ENCODE data around the gene MAMLD1.

MAMLD1 gene

DNA sequence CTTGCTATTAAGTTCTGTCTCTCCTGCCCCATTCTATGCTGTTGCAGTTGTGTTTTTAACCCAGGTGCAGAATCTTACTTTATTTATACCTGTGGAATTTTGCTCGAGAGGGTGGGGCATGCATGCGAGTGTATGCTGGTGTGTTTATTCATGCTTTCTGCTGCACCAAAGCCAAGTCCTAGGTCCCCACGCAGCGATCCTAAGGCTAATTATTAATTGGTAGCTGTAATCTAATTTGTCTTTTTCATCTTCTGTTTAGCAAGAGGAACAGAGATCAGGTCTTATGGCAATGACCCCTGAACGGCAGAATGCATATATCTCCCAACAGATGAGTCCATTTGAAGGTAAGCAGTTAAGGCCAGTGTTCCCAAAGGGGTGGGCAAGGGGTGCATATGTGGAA is 146.6 kb downstream of the MAMLD1 start:
- in situ Hi-C loops (cut with MboI; ENCODE audit: low pct_unique_long_range_greater_than_20kb, low sequenced_read_pairs, unreplicated experiment), result no loop called here

DNA sequence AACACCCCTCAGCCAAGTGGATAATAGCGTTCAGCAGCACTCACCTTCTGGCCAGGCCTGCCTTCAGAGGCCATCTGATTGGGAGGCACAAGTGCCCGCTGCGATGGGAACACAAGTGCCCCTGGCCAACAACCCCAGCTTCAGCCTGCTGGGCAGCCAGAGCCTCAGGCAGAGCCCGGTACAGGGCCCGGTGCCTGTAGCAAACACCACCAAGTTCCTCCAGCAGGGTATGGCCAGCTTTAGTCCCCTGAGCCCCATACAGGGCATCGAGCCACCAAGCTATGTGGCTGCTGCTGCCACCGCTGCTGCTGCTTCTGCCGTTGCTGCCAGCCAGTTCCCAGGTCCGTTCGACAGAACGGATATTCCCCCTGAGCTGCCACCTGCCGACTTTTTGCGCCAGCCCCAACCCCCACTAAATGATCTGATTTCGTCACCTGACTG is 149.4 kb downstream of the MAMLD1 start:
- TF ChIP-seq, protein P1, sequence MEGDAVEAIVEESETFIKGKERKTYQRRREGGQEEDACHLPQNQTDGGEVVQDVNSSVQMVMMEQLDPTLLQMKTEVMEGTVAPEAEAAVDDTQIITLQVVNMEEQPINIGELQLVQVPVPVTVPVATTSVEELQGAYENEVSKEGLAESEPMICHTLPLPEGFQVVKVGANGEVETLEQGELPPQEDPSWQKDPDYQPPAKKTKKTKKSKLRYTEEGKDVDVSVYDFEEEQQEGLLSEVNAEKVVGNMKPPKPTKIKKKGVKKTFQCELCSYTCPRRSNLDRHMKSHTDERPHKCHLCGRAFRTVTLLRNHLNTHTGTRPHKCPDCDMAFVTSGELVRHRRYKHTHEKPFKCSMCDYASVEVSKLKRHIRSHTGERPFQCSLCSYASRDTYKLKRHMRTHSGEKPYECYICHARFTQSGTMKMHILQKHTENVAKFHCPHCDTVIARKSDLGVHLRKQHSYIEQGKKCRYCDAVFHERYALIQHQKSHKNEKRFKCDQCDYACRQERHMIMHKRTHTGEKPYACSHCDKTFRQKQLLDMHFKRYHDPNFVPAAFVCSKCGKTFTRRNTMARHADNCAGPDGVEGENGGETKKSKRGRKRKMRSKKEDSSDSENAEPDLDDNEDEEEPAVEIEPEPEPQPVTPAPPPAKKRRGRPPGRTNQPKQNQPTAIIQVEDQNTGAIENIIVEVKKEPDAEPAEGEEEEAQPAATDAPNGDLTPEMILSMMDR (IDR thresholded peaks at IDR 0.05; ENCODE audit: extremely low read depth, insufficient read depth, missing control alignments), result no peak
- in situ Hi-C loops (cut with MboI; ENCODE audit: low pct_unique_long_range_greater_than_20kb, low sequenced_read_pairs, unreplicated experiment), result no loop called here
- DNase-seq (ENCODE audit: low spot score), result no peak

More for the DNA sequence above, 146.6 kb downstream of the MAMLD1 start:
- TF ChIP-seq, protein P1 (IDR thresholded peaks at IDR 0.05; ENCODE audit: extremely low read depth, insufficient read depth, missing control alignments), result no peak
- DNase-seq (ENCODE audit: low spot score), result no peak

DNA sequence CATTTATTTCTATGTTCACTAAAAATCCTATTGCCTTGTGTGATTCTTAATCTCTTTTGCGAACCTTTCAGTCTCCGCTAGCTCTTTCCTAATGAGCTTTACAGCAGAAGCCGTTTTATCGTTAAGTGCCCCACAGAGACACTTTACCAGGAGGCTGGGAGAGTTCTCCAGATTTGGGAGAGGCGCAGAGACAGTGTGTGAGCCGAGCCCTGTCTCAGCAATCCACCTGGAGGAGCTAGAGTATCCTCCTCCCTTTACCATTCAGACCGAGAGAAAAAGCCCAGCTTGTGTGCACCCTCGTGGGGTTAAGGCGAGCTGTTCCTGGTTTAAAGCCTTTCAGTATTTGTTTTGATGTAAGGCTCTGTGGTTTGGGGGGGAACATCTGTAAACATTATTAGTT is 150.4 kb downstream of the MAMLD1 start:
- in situ Hi-C loops (cut with MboI; ENCODE audit: low pct_unique_long_range_greater_than_20kb, low sequenced_read_pairs, unreplicated experiment), result no loop called here
- DNase-seq (ENCODE audit: low spot score), result no peak
- TF ChIP-seq, protein P1 (IDR thresholded peaks at IDR 0.05; ENCODE audit: extremely low read depth, insufficient read depth, missing control alignments), result no peak

DNA sequence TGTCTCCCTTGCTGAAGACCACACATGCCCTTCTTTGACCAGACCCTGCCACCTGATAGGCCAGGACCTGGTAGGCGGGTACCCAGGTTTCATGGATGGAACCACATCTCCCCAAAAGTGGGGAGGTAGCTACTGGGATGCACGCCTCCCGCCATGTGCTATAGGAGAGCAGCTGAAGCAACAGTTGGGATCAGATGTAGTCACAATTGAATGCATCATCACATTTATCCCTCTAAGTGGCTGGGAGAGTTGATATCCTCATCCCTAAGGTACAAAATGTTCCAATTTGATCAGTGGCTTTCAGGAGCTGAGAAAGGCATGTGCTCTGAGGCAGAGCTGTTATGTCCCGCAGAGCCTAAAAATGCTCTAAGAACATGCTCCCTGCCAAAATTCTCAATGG is 151.3 kb downstream of the MAMLD1 start:
- DNase-seq (ENCODE audit: low spot score), result no peak
- in situ Hi-C loops (cut with MboI; ENCODE audit: low pct_unique_long_range_greater_than_20kb, low sequenced_read_pairs, unreplicated experiment), result no loop called here
- TF ChIP-seq, protein P1 (IDR thresholded peaks at IDR 0.05; ENCODE audit: extremely low read depth, insufficient read depth, missing control alignments), result no peak

DNA sequence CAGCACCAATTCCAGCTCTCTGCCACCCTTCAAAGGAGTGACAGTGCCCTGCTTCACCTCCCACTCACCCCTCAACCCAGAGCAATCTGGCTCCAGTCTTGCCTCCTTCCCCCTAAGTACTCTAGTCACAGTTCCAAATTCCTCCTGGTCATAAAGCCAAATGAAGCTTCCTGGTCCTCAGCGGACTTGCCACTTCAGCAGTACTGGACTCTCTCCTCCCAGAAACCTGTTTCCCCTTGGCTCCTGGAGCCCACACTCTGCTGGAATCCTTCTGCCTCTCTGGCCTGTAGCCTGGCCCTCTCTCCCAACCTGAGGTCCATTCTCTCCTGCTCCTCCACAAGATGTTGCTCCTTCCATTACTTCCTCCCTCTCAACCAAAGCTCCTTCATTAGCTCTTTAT is 152.7 kb downstream of the MAMLD1 start:
- DNase-seq (ENCODE audit: low spot score), result no peak
- TF ChIP-seq, protein P1 (IDR thresholded peaks at IDR 0.05; ENCODE audit: extremely low read depth, insufficient read depth, missing control alignments), result no peak
- in situ Hi-C loops (cut with MboI; ENCODE audit: low pct_unique_long_range_greater_than_20kb, low sequenced_read_pairs, unreplicated experiment), result no loop called here

DNA sequence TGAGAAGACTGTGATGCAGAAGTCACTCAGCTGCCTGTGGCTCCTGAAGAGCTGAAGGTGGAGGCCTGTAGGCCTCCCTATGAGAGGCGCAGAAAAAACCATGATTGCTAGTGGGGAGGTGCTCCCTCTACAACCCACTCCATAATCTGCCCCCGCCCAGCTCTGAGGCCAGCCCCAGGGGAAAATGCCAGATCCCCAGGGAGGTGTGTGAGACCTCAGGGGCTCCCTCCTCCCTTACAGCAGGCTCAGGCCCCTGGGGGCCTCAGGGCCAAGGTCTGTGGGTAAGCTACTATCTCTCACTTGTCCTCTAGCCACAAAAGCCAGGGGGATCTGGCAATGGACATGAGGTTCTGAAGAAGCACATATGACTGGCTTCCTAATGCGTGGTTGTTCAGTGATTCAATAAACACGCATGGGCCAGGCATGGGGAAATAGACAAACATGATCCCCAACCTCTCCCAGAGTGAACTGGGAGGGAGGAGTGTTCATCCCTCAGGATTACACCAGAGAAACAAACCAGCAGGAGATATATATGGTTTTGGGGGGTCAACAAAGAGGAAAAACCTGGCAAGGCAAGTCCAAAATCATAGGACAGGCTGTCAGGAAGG is 154.3 kb downstream of the MAMLD1 start:
- TF ChIP-seq, protein P1 (IDR thresholded peaks at IDR 0.05; ENCODE audit: extremely low read depth, insufficient read depth, missing control alignments), result no peak
- in situ Hi-C loops (cut with MboI; ENCODE audit: low pct_unique_long_range_greater_than_20kb, low sequenced_read_pairs, unreplicated experiment), result no loop called here
- no peak for DNase-seq (ENCODE audit: low spot score)

Measured in GM13977 (cell line).